Measurements from ENCODE around the gene KLHL29. TPM values are rescaled to one million over a fixed set of nuclear protein-coding genes. Genes with fewer than 3 reads are reported as not detected.

KLHL29 gene
- total RNA-seq, 1 donor from 2014 or later: 16.3 TPM

DNA sequence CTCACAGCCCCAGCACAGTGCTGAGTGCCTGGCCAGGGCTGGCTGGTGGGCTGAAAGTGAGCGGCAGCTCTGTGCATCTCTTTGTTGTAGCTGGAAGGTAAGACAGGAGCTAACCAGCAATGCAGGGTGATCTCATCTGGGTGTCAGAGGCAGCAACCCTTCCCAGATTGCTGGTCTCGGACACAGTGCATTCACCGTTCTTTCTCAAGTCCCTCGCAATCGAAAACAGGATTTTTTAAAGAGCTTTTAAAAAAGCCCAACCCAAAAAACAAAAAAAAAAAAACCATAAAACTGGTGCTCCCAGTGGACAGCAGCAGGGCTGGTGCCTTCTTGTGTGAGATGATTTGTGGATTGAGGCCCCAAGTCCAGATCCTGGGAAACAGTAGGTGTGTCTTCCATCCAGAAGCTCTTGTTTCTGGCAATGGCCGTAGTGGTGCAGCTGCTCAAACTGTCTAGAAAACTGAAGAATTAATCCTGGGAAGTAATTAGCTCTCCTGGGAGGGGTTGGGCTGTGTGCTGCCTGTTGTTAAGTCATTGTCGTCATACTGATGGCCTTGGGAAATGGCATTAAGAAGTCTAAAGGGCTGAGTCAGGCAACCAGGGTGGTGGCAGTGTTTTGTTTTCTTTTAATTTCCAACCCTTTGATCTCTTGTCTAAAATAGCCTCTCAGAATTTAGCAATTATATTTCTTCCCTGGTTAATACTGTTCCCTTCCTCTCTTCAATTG is 156.7 kb downstream of the KLHL29 start:
- H3K27ac ChIP-seq: no peak overlapping the region
- TF ChIP-seq, protein P1, sequence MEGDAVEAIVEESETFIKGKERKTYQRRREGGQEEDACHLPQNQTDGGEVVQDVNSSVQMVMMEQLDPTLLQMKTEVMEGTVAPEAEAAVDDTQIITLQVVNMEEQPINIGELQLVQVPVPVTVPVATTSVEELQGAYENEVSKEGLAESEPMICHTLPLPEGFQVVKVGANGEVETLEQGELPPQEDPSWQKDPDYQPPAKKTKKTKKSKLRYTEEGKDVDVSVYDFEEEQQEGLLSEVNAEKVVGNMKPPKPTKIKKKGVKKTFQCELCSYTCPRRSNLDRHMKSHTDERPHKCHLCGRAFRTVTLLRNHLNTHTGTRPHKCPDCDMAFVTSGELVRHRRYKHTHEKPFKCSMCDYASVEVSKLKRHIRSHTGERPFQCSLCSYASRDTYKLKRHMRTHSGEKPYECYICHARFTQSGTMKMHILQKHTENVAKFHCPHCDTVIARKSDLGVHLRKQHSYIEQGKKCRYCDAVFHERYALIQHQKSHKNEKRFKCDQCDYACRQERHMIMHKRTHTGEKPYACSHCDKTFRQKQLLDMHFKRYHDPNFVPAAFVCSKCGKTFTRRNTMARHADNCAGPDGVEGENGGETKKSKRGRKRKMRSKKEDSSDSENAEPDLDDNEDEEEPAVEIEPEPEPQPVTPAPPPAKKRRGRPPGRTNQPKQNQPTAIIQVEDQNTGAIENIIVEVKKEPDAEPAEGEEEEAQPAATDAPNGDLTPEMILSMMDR (IDR thresholded peaks at IDR 0.05): no peak
- no peaks in the 10 kb centered on the region for H3K36me3 ChIP-seq
- no peak for DNase-seq (ENCODE audit: low spot score in 2 of 2)
- intact Hi-C loops (cut with DNase I): no loop called here
- no peaks in the 10 kb centered on the region for H3K9me3 ChIP-seq
- H3K4me1 ChIP-seq: peaks cover 0 to 6% of the 10 kb centered on the region in 2 donors
- no peaks in the 10 kb centered on the region for H3K27me3 ChIP-seq
- no peak overlapping the region for H3K4me3 ChIP-seq

DNA sequence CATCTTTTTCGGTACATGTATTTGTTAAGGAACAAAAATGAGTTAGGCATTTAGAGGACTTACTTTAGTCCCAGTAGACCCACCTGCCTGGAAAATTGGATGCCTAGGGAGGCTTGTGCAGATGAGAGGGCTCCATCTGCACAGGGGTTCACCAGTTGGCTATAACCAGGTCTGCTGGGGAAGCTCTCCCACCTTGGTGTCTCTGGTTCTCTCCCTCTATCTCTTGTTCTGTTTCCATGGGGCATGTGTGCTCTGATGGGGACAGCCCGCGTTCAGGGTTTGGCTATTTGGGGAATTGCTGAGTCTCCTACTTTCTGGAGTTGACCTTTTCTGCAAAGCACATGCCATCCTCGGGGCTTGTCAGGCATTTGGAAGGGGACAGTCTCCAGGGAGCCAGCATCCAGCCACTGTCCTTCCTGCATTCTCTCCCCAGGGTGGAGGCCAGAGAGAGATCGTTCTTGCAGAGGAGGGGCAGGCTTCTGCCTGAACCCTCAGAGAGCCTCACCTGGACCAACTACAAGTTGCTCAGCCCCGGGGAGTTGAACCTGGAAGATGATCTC is 157.3 kb downstream of the KLHL29 start:
- no peaks in the 10 kb centered on the region for H3K36me3 ChIP-seq
- no peak for DNase-seq (ENCODE audit: low spot score in 2 of 2)
- peaks cover 0 to 6% of the 10 kb centered on the region in 2 donors for H3K4me1 ChIP-seq
- H3K9me3 ChIP-seq: no peaks in the 10 kb centered on the region
- no peak overlapping the region for H3K27ac ChIP-seq
- TF ChIP-seq, protein P1 (IDR thresholded peaks at IDR 0.05): no peak
- H3K27me3 ChIP-seq: no peaks in the 10 kb centered on the region
- intact Hi-C loops (cut with DNase I): no loop called here
- no peak overlapping the region for H3K4me3 ChIP-seq

DNA sequence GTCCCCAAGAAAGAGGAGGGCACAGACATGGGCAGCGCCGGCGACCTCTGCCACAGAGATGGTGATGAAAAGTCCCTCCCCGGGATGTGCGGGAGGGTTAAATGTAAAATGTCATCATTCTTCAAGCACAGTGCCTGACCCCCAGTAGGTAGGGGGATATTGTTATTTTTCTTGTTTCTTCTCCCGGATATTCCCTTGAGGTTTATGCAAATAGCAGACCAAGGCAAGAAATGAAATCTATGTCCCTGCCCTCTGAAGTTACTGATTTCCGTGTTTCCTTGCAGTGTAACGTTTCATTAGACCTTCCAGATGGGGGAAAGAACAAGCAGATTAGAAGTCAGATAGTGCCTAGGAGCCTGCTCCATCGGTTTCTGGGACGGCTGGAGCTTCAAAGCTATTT is 158.3 kb downstream of the KLHL29 start:
- Histone ChIP-seq H3K36me3 (no peaks in the 10 kb centered on the region), H3K27me3 (no peaks in the 10 kb centered on the region), H3K4me3 (no peak overlapping the region), H3K4me1 (peaks cover 0 to 6% of the 10 kb centered on the region in 2 donors), H3K27ac (no peak overlapping the region), H3K9me3 (no peaks in the 10 kb centered on the region)
- TF ChIP-seq, protein P1 (IDR thresholded peaks at IDR 0.05): no peak
- intact Hi-C loops (cut with DNase I): no loop called here
- no peak for DNase-seq (ENCODE audit: low spot score in 2 of 2)

DNA sequence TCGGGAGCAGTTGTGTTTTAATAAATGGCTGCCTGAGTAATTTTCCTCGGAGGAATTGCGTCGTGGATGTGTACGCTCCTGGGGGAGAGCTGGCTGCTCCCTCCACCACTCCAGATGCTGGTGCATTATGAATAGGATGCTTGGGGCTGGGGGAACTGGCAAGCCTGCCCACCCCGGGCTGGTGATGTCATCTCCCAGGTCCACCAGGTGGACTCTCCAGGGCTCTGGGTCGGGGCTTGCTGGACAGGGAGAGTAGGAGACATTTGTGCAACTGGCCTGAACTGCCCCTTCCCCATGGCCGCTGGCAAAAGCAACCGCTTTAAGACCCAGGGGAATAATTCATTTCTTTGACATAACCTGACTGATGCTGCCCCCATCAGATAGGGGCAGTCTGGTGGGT is 158.7 kb downstream of the KLHL29 start:
- TF ChIP-seq, protein P1 (IDR thresholded peaks at IDR 0.05): no peak
- Histone ChIP-seq H3K4me3 (no peak overlapping the region), H3K4me1 (peaks cover 0 to 9% of the 10 kb centered on the region in 2 donors), H3K36me3 (no peaks in the 10 kb centered on the region), H3K27ac (no peak overlapping the region), H3K9me3 (no peaks in the 10 kb centered on the region), H3K27me3 (no peaks in the 10 kb centered on the region)
- no peak for DNase-seq (ENCODE audit: low spot score in 2 of 2)
- intact Hi-C loops (cut with DNase I): no loop called here

DNA sequence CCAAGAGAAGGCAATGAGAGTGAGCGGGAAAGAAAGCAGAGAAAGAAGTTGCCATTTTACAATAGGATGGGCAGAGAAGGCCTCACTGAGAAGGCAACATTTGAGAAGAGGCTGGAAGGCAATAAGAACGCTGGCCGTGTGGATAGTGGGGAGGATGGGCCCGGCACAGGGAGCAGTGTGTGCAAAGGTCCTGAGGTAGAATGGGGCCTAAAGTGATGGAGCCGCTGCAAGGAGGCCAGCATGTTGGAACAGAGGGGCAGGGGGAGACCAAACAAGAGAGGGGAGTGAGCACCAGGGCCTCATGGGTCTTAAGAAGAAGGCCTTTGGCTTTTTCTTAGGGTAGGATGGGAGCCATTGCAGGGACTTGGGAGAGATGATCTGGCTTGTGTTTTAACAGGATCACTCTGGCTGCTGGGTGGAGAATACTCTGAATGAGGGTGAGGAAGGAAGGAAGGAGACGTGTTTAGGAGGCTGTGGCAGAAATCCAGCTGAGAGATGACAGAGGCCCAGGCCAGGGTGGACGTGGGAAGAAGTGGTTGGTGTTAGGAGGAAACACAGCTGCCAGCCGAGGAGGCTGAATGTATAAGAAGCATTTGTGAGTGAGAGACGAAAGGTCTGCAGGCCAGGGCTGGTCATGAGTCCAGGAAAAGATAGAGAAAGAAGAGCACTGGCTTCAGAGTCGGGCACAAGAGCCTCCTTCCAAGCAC is 159.8 kb downstream of the KLHL29 start:
- TF ChIP-seq, protein P1 (IDR thresholded peaks at IDR 0.05): no peak
- no peak for DNase-seq (ENCODE audit: low spot score in 2 of 2)
- H3K9me3 ChIP-seq: no peaks in the 10 kb centered on the region
- no peak overlapping the region for H3K4me3 ChIP-seq
- no peaks in the 10 kb centered on the region for H3K27me3 ChIP-seq
- intact Hi-C loops (cut with DNase I): no loop called here
- H3K4me1 ChIP-seq: peaks cover 0 to 9% of the 10 kb centered on the region in 2 donors
- H3K27ac ChIP-seq: no peak overlapping the region
- no peaks in the 10 kb centered on the region for H3K36me3 ChIP-seq
